GM12875 (cell line): ENCODE data around the gene TNFRSF1B.

Source experiments
- H3K4me3 ChIP-seq: one replicate; pipeline ENCODE4 v1.5.1; 2011; ENCODE audit warnings: low read depth, low read length, control low read depth
- CTCF ChIP-seq: IDR thresholded peaks from 2 replicates; pipeline ENCODE4 v1.5.1; 2011; ENCODE audit warnings: low read depth, mild to moderate bottlenecking, control low read depth, inconsistent platforms, low read length, moderate library complexity, borderline replicate concordance; ENCODE audit not compliant: insufficient read depth

The TNFRSF1B gene

GRCh38 chr1:12177999-12178441 lies 11.2 kb downstream of the TNFRSF1B start:
- H3K4me3 ChIP-seq, result no peak overlapping the region
- no peak for TF ChIP-seq CTCF

GRCh38 chr1:12178511-12178910 lies 11.7 kb downstream of the TNFRSF1B start:
- no peak overlapping the region for H3K4me3 ChIP-seq
- no peak for TF ChIP-seq CTCF

- no peak overlapping the region for H3K4me3 ChIP-seq
Measured at GRCh38 chr1:12179111-12179519, 12.3 kb downstream of the TNFRSF1B start.

GRCh38 chr1:12179676-12180075 lies 12.9 kb downstream of the TNFRSF1B start:
- no peak overlapping the region for H3K4me3 ChIP-seq
- TF ChIP-seq CTCF, result no peak

More at GRCh38 chr1:12179111-12179519, 12.3 kb downstream of the TNFRSF1B start:
- TF ChIP-seq CTCF, result no peak

GRCh38 chr1:12180315-12180714 lies 13.5 kb downstream of the TNFRSF1B start:
- TF ChIP-seq CTCF, result no peak
- H3K4me3 ChIP-seq, result no peak overlapping the region

GRCh38 chr1:12180903-12181302 lies 14.1 kb downstream of the TNFRSF1B start:
- no peak for TF ChIP-seq CTCF
- H3K4me3 ChIP-seq, result no peak overlapping the region

- TF ChIP-seq CTCF, result no peak
- no peak overlapping the region for H3K4me3 ChIP-seq
Measured at GRCh38 chr1:12181568-12181967, 14.8 kb downstream of the TNFRSF1B start.
